Type B pancreatic cell (in vitro differentiated cells): Measurements from ENCODE around the gene GPX3. TPM values are rescaled to one million over a fixed set of nuclear protein-coding genes. Genes with fewer than 3 reads are reported as not detected.
A peak's percentile ranks its signal among the peaks of the same experiment; 100 is the strongest.

ENCODE experiments used
- DNase-seq: peaks from one replicate; pipeline ENCODE4 v3.0.0; 2021; ENCODE audit warnings: mixed read lengths; ENCODE audit not compliant: unreplicated experiment; ENCODE audit errors: extremely low spot score
- H3K27ac Mint-ChIP-seq: 2 replicates; pipeline ENCODE4 v1.8.0; 2021; ENCODE audit warnings: mild to moderate bottlenecking, mixed read lengths
- H3K27me3 Mint-ChIP-seq: 2 replicates; pipeline ENCODE4 v1.8.0; 2021; ENCODE audit warnings: mixed read lengths
- H3K36me3 Mint-ChIP-seq: 2 replicates; pipeline ENCODE4 v1.8.0; 2021; ENCODE audit warnings: mixed read lengths
- H3K4me1 Mint-ChIP-seq: one replicate; pipeline ENCODE4 v1.8.0; 2021; ENCODE audit warnings: mixed read lengths; ENCODE audit not compliant: unreplicated experiment
- H3K4me3 Mint-ChIP-seq: 2 replicates; pipeline ENCODE4 v1.8.0; 2021; ENCODE audit warnings: mild to moderate bottlenecking, mixed read lengths
- H3K9me3 Mint-ChIP-seq: 2 replicates; pipeline ENCODE4 v1.8.0; 2021; ENCODE audit warnings: mixed read lengths
- total RNA-seq: library from RNA; stranded (reverse); gene quantifications from 2 replicates; pipeline ENCODE4 v1.2.1, GENCODE V29; 2021; ENCODE audit warnings: low replicate concordance
- TF ChIP-seq, protein P1 (sequence below): fragments of 200-600 bp; sonication (generic); conservative IDR thresholded peaks from 2 replicates; pipeline ENCODE4 v1.5.0; 2021; ENCODE audit warnings: antibody characterized with exemption, mild to moderate bottlenecking

GPX3 gene
- total RNA-seq, 1 donor from 2014 or later: 18.4 TPM

DNA sequence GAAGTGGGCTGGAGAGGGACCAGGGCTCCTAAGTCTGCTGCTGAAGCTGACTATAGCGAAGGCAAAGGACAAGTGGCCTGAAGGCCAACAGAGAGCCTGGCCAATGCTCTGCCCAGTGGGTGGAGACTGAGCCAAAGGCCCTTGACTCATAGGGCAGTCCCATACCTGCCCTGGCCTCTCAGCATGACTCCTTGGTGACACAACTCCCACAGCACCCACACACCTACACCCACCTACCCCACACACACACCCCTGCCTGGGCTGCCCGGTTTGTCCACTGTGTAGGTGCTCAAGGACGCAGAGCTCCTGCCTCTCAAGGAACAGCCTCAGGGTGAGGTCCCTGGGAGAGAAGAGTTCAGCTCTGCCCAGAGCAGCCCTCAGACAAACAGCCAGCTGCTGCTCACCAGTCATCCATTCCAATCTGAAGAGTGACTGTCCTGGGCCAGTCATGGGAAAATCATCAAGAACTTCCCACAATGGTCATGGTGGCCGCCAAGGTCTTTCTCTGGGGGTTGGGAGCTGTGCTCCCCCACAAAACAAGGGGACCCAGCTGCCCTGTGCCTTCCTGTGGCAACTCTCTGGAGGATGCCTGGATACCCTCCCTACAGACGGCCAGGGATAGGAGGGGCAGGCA is 55.4 kb downstream of the GPX3 start:
- H3K27ac Mint-ChIP-seq: peak overlapping the region; percentile 60
- H3K36me3 Mint-ChIP-seq: peaks cover 4% of the 10 kb centered on the region
- H3K4me1 Mint-ChIP-seq: peaks cover 40% of the 10 kb centered on the region
- H3K9me3 Mint-ChIP-seq: no peaks in the 10 kb centered on the region
- no peaks in the 10 kb centered on the region for H3K27me3 Mint-ChIP-seq
- H3K4me3 Mint-ChIP-seq: no peak overlapping the region
- TF ChIP-seq, protein P1, sequence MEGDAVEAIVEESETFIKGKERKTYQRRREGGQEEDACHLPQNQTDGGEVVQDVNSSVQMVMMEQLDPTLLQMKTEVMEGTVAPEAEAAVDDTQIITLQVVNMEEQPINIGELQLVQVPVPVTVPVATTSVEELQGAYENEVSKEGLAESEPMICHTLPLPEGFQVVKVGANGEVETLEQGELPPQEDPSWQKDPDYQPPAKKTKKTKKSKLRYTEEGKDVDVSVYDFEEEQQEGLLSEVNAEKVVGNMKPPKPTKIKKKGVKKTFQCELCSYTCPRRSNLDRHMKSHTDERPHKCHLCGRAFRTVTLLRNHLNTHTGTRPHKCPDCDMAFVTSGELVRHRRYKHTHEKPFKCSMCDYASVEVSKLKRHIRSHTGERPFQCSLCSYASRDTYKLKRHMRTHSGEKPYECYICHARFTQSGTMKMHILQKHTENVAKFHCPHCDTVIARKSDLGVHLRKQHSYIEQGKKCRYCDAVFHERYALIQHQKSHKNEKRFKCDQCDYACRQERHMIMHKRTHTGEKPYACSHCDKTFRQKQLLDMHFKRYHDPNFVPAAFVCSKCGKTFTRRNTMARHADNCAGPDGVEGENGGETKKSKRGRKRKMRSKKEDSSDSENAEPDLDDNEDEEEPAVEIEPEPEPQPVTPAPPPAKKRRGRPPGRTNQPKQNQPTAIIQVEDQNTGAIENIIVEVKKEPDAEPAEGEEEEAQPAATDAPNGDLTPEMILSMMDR: no peak
- DNase-seq: no peak

- no peak overlapping the region for H3K27ac Mint-ChIP-seq
- no peak for DNase-seq
- no peaks in the 10 kb centered on the region for H3K9me3 Mint-ChIP-seq
- H3K4me3 Mint-ChIP-seq: peak overlapping the region; percentile 49
- TF ChIP-seq, protein P1: no peak
- no peaks in the 10 kb centered on the region for H3K27me3 Mint-ChIP-seq
- H3K36me3 Mint-ChIP-seq: peaks cover 4% of the 10 kb centered on the region
- H3K4me1 Mint-ChIP-seq: peaks cover 38% of the 10 kb centered on the region
Observed at GRCh38 chr5:151076616-151077015, 56.2 kb downstream of the GPX3 start.

DNA sequence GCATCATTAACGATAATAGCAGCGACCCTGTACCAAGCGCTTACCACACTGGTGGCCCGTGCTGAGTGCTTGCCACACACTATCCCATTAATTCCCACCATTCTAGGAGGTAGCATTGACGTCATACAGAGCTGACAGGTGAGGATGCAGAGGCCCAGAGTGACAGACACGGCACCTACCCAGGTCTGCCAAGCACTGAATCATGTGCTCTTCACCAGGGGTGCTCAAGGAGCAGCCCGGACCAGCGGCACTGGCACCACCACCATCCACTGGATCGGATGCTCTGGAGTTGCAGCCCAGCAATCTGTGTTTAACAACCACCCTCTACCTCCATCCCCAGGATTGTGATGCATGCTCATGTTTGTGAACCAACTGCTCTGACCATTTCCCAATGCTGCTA is 57.0 kb downstream of the GPX3 start:
- DNase-seq: no peak
- Mint-ChIP-seq H3K4me1 (peaks cover 39% of the 10 kb centered on the region), H3K36me3 (peaks cover 4% of the 10 kb centered on the region), H3K4me3 (no peak overlapping the region), H3K27me3 (no peaks in the 10 kb centered on the region), H3K27ac (no peak overlapping the region), H3K9me3 (no peaks in the 10 kb centered on the region)
- TF ChIP-seq, protein P1: no peak

- H3K9me3 Mint-ChIP-seq: no peaks in the 10 kb centered on the region
- H3K27me3 Mint-ChIP-seq: no peaks in the 10 kb centered on the region
- H3K4me1 Mint-ChIP-seq: peaks cover 41% of the 10 kb centered on the region
- H3K4me3 Mint-ChIP-seq: peak overlapping the region; percentile 53
- H3K36me3 Mint-ChIP-seq: peaks cover 4% of the 10 kb centered on the region
- TF ChIP-seq, protein P1: no peak
- DNase-seq: no peak
- H3K27ac Mint-ChIP-seq: no peak overlapping the region
Observed at GRCh38 chr5:151077967-151078366, 57.6 kb downstream of the GPX3 start.

Other genes starting within 250 kb of the GPX3 start
- 8.2 and 11.0 TPM in 2 replicates for gene SMIM3, start 241.8 kb upstream of the GPX3 start, total RNA-seq
- gene IRGM, start 174.1 kb upstream of the GPX3 start, total RNA-seq: not detected in 2 replicates
- 11.9 and 15.0 TPM in 2 replicates for gene ZNF300, start 115.6 kb upstream of the GPX3 start, total RNA-seq
- 63.6 and 89.2 TPM in 2 replicates for gene TNIP1, start 60.4 kb downstream of the GPX3 start, total RNA-seq
- 42.8 and 200 TPM in 2 replicates for gene ANXA6, start 137.2 kb downstream of the GPX3 start, total RNA-seq
- gene CCDC69, start 203.5 kb downstream of the GPX3 start, total RNA-seq: 11.2 and 24.3 TPM in 2 replicates
- 38.1 and 51.3 TPM in 2 replicates for gene GM2A, start 232.6 kb downstream of the GPX3 start, total RNA-seq